HCT116 (cell line): Measurements from ENCODE around the gene AUTS2.

Experiments
- CEBPB ChIP-seq: IDR thresholded peaks from 2 replicates; pipeline ENCODE4 v1.6.1; 2012; ENCODE audit warnings: low read depth
- EZH2 ChIP-seq: fragments of 200-600 bp; sonication (generic); IDR thresholded peaks from 2 replicates; pipeline ENCODE4 v1.6.1; 2017; ENCODE audit warnings: antibody characterized with exemption, mixed run types
- EZH2phosphoT487 ChIP-seq: fragments of 200-600 bp; IDR thresholded peaks from 2 replicates; pipeline ENCODE4 v1.6.1; 2018; ENCODE audit warnings: antibody characterized with exemption, borderline replicate concordance
- FOSL1 ChIP-seq: IDR thresholded peaks from 2 replicates; pipeline ENCODE4 v1.6.1; 2012; ENCODE audit warnings: low read depth
- JUND ChIP-seq: IDR thresholded peaks from 2 replicates; pipeline ENCODE4 v1.6.1; 2012
- POLR2A ChIP-seq: IDR thresholded peaks from 2 replicates; pipeline ENCODE4 v1.7.0; 2011; ENCODE audit warnings: borderline replicate concordance; ENCODE audit not compliant: insufficient read depth, insufficient read length; ENCODE audit errors: extremely low read depth
- POLR2AphosphoS5 ChIP-seq: IDR thresholded peaks from 2 replicates; pipeline ENCODE4 v1.6.1; 2011; ENCODE audit warnings: mild to moderate bottlenecking, low read depth, low read length, moderate library complexity
- RAD21 ChIP-seq: IDR thresholded peaks from 2 replicates; pipeline ENCODE4 v1.6.1; 2012; ENCODE audit warnings: low read depth, mild to moderate bottlenecking
- REST ChIP-seq: IDR thresholded peaks from 2 replicates; pipeline ENCODE4 v1.6.1; 2012; ENCODE audit warnings: low read depth
- SIN3A ChIP-seq: IDR thresholded peaks from 2 replicates; pipeline ENCODE4 v1.6.1; 2012; ENCODE audit warnings: low read depth
- SP1 ChIP-seq: IDR thresholded peaks from 2 replicates; pipeline ENCODE4 v1.6.1; 2012; ENCODE audit warnings: low read depth
- TCF7L2 ChIP-seq: IDR thresholded peaks from 2 replicates; pipeline ENCODE4 v1.7.0; 2011; ENCODE audit warnings: borderline replicate concordance, inconsistent platforms; ENCODE audit not compliant: insufficient read depth, insufficient read length; ENCODE audit errors: extremely low read depth
- ZNF274 ChIP-seq: fragments of 200-500 bp; sonication (Bioruptor generic); IDR thresholded peaks from 2 replicates; pipeline ENCODE4 v1.6.1; 2014; ENCODE audit warnings: mild to moderate bottlenecking, low read depth, low read length, inconsistent platforms
- TF ChIP-seq, protein P1 (sequence below), 3 experiments: fragments of 200-600 bp in 1 of 3; sonication (generic) in 1 of 3; IDR thresholded peaks in 2 of 3; conservative IDR thresholded peaks in 1 of 3; 2 replicates each; pipeline ENCODE4 v1.5.1; 2012 to 2017; ENCODE audit warnings: low read depth in 2 of 3, low read length in 2 of 3, antibody characterized with exemption in 1 of 3, borderline replicate concordance in 1 of 3, control low read depth in 1 of 3, mild to moderate bottlenecking in 1 of 3, mixed read lengths in 1 of 3, mixed run types in 1 of 3, moderate library complexity in 1 of 3; ENCODE audit not compliant: insufficient read depth in 1 of 3

DNA sequence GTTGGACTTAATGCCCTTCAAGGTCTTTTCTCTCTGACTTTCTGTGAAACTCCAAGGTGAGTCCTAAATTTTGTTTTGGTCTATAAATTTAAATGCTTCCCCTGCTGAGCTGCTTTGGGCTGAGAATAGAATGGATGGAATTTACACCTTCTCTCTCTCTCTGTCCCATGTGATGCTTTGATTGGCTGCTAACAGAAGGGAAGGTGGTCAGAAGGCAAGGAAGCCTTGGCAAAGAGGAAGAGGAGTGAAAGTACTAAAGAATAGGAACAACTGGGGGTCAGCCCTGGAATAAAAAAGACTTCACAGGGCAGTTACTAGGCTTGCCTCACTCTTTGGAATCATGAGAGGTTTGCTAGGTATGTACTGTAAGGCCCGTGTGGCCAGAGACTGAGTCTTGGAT is 260.2 kb downstream of the AUTS2 start:
- TF ChIP-seq, protein P1, sequence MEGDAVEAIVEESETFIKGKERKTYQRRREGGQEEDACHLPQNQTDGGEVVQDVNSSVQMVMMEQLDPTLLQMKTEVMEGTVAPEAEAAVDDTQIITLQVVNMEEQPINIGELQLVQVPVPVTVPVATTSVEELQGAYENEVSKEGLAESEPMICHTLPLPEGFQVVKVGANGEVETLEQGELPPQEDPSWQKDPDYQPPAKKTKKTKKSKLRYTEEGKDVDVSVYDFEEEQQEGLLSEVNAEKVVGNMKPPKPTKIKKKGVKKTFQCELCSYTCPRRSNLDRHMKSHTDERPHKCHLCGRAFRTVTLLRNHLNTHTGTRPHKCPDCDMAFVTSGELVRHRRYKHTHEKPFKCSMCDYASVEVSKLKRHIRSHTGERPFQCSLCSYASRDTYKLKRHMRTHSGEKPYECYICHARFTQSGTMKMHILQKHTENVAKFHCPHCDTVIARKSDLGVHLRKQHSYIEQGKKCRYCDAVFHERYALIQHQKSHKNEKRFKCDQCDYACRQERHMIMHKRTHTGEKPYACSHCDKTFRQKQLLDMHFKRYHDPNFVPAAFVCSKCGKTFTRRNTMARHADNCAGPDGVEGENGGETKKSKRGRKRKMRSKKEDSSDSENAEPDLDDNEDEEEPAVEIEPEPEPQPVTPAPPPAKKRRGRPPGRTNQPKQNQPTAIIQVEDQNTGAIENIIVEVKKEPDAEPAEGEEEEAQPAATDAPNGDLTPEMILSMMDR (IDR thresholded peaks at IDR 0.05 in 2 of 3, conservative IDR thresholded peaks at IDR 0.05 in 1 of 3; ENCODE audit: borderline replicate concordance in 1 of 3, insufficient read depth in 1 of 3, low read depth in 2 of 3, low read length in 2 of 3), result no peak
- TF ChIP-seq SIN3A (no peak), SP1 (no peak), EZH2 (no peak), ZNF274 (no peak), REST (no peak), EZH2phosphoT487 (no peak), CEBPB (no peak), POLR2AphosphoS5 (no peak), TCF7L2 (no peak), POLR2A (no peak), RAD21 (no peak), FOSL1 (no peak), JUND (no peak)
